ENCODE results near the gene H6PD.

DNA sequence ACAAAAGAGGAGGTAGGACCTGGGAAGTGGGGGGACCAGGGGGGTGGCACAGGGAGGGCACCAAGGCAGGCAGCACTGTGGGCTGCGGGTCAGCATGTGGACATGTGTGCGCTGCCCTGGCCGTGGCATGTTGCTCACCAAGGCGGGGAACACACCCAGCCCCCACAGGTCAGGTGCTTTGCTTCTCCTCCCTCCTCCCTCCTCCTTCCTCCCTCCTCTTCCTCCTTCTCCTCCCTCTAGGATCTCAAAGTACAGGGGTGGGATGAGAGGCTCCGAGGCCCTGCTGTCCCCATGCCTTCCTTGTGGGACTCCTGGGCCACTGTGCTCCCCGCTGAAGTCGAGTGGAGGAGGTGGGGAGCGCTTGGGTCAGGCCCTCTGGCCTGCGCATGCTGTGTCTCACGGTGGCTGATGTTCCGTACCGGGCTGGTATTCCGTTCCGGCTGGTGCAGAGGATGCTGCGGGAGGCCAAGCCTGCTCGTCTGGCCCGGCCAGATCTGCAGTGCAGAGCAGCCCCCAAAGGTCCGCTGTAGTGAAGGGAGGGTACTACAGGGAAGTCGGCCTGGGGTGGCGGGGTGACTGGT lies 84.7 kb downstream of the H6PD start:
- TF ChIP-seq REST (IDR thresholded peaks at IDR 0.05), result no peak
- TF ChIP-seq, protein P1, sequence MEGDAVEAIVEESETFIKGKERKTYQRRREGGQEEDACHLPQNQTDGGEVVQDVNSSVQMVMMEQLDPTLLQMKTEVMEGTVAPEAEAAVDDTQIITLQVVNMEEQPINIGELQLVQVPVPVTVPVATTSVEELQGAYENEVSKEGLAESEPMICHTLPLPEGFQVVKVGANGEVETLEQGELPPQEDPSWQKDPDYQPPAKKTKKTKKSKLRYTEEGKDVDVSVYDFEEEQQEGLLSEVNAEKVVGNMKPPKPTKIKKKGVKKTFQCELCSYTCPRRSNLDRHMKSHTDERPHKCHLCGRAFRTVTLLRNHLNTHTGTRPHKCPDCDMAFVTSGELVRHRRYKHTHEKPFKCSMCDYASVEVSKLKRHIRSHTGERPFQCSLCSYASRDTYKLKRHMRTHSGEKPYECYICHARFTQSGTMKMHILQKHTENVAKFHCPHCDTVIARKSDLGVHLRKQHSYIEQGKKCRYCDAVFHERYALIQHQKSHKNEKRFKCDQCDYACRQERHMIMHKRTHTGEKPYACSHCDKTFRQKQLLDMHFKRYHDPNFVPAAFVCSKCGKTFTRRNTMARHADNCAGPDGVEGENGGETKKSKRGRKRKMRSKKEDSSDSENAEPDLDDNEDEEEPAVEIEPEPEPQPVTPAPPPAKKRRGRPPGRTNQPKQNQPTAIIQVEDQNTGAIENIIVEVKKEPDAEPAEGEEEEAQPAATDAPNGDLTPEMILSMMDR (IDR thresholded peaks at IDR 0.05; ENCODE audit: low read depth, low read length, missing input control), result no peak
- TF ChIP-seq RAD21 (IDR thresholded peaks at IDR 0.05), result no peak
- no peak for TF ChIP-seq EGR1 (IDR thresholded peaks at IDR 0.05; ENCODE audit: low read depth in 2 of 2)
- TF ChIP-seq ZBTB33 (IDR thresholded peaks at IDR 0.05), result no peak
- TF ChIP-seq, protein P2, sequence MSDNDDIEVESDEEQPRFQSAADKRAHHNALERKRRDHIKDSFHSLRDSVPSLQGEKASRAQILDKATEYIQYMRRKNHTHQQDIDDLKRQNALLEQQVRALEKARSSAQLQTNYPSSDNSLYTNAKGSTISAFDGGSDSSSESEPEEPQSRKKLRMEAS (IDR thresholded peaks at IDR 0.05), result no peak
- no peak for TF ChIP-seq GABPA (IDR thresholded peaks at IDR 0.05 in 1 of 2, conservative IDR thresholded peaks at IDR 0.05 in 1 of 2)
- TF ChIP-seq TAF1 (conservative IDR thresholded peaks at IDR 0.05), result no peak
- TF ChIP-seq RXRA (IDR thresholded peaks at IDR 0.05), result no peak
- TF ChIP-seq, protein P3, sequence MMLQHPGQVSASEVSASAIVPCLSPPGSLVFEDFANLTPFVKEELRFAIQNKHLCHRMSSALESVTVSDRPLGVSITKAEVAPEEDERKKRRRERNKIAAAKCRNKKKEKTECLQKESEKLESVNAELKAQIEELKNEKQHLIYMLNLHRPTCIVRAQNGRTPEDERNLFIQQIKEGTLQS (IDR thresholded peaks at IDR 0.05), result no peak

All from liver (tissue), 3 donors.